Activated CD8-positive, alpha-beta memory T cell treated with anti-CD3 and anti-CD28 coated beads, Interleukin-2, amount 10 ng/mL, durations not matched to agents 7 days and 5 days (primary cell): ENCODE measurements around the gene MAB21L3. TPM values are rescaled to one million over a fixed set of nuclear protein-coding genes. Genes with fewer than 3 reads are reported as not detected.

Experiments used
- ATAC-seq: fragments of 150-1000 bp; cut with Tn5 transposase; one replicate; pipeline ENCODE4 v1.10.0; 2021; ENCODE audit warnings: moderate library complexity
- CTCF ChIA-PET: fragments of 350-600 bp; sonication (Branson Sonifier 250); formaldehyde crosslinking; loops from one replicate; lab custom pipeline; 2021; ENCODE audit warnings: antibody characterized with exemption; lab: Charles Lee
- DNase-seq: peaks from one replicate; pipeline ENCODE4 v3.0.0-alpha.2; 2020
- H3K27ac Mint-ChIP-seq: one replicate; pipeline ENCODE4 v1.8.0; 2021; ENCODE audit warnings: mild to moderate bottlenecking, mixed read lengths
- H3K27me3 Mint-ChIP-seq: one replicate; pipeline ENCODE4 v1.8.0; 2021; ENCODE audit warnings: mixed read lengths
- H3K36me3 Mint-ChIP-seq: one replicate; pipeline ENCODE4 v1.8.0; 2021; ENCODE audit warnings: mild to moderate bottlenecking, mixed read lengths
- H3K4me1 Mint-ChIP-seq: one replicate; pipeline ENCODE4 v1.8.0; 2021; ENCODE audit warnings: mixed read lengths
- H3K4me3 Mint-ChIP-seq: one replicate; pipeline ENCODE4 v1.8.0; 2021; ENCODE audit warnings: mild to moderate bottlenecking, moderate library complexity, mixed read lengths
- H3K9me3 Mint-ChIP-seq: one replicate; pipeline ENCODE4 v1.8.0; 2022; ENCODE audit warnings: low read depth, mixed read lengths
- total RNA-seq, 2 experiments: library from RNA; stranded (reverse); gene quantifications; one replicate each; pipeline ENCODE4 v1.2.3, GENCODE V29; 2021

MAB21L3 gene
- not detected for total RNA-seq

GRCh38 chr1:116110567-116111523, at the start of gene MAB21L3:
MAB21L3 (plus strand) TSS chr1:116111399; CDS start chr1:116112616, 1,217 bp downstream.
- no peak for ATAC-seq
- H3K4me1 Mint-ChIP-seq = no peaks in the 10 kb centered on the region
- no peak within 1 kb of the TSS for H3K27ac Mint-ChIP-seq
- peaks cover 20% of the 10 kb centered on the region for H3K27me3 Mint-ChIP-seq
- no peaks in the 10 kb centered on the region for H3K9me3 Mint-ChIP-seq
- CTCF ChIA-PET = no interaction called here
- DNase-seq = no peak
- no peaks in the 10 kb centered on the region for H3K36me3 Mint-ChIP-seq
- H3K4me3 Mint-ChIP-seq = no peak within 1 kb of the TSS

DNA sequence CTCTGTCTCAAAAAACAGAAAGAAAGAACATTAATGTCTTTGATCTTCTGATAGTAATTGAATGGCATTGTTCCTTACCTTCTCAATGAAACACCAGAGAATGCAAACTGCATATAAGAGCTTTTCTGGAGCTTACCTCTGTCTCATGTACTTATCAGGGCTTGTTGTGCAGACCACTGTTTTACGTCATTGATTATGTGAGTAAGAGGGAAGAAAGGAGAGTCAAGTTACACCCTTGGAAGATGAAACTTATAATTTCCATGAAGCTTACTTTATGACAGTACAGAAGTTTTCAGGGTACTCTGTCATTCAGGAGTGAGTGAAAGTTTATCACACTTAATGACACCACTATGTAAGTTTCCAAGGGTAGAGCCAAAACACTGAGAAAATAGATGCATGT, 49.0 kb upstream of the MAB21L3 start:
- no peaks in the 10 kb centered on the region for H3K4me1 Mint-ChIP-seq
- peaks cover 1% of the 10 kb centered on the region for H3K36me3 Mint-ChIP-seq
- H3K4me3 Mint-ChIP-seq = no peak overlapping the region
- no peak overlapping the region for H3K27ac Mint-ChIP-seq
- CTCF ChIA-PET = no interaction called here
- H3K9me3 Mint-ChIP-seq = peaks cover 2% of the 10 kb centered on the region
- no peaks in the 10 kb centered on the region for H3K27me3 Mint-ChIP-seq
- DNase-seq = no peak
- ATAC-seq = no peak

- ATAC-seq = no peak
- no peak for DNase-seq
- H3K9me3 Mint-ChIP-seq = no peaks in the 10 kb centered on the region
- no peak overlapping the region for H3K4me3 Mint-ChIP-seq
- peaks cover 6% of the 10 kb centered on the region for H3K36me3 Mint-ChIP-seq
- H3K4me1 Mint-ChIP-seq = no peaks in the 10 kb centered on the region
- CTCF ChIA-PET = no interaction called here
- no peak overlapping the region for H3K27ac Mint-ChIP-seq
- H3K27me3 Mint-ChIP-seq = peaks cover 2% of the 10 kb centered on the region
Measured at GRCh38 chr1:116064616-116065015, 46.6 kb upstream of the MAB21L3 start.

DNA sequence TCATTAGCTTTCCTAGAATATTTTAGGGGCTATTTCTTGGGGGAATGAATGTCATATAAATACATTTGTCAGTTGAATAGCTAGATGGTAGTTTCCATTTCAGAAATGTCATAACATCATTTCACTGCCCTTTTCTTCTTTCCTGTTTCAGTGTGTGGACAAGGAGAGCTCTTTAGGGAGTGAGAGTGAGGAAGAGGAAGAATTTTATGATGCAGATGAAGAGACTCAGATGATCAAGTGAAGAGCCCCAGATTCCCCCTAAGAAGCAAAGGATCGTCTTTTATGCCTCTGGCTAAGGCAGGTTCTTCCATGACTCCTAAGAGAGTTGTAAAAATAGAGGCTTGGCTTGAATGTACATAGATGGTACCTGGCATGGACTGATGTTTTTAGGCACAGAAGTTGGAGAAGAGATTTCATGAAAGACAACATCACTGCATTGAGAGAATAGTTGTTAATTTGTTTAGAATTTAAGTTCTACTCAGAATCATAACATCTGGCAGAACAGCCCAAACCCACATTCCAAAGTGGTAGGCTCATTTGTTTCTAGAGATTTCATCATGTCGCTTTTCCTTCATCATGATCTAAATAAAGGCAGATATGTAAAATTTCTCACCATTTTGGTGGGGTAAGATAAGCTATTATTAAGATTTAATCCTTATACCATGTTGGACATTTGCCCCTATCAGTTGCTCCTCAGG, 44.2 kb upstream of the MAB21L3 start:
- Mint-ChIP-seq H3K9me3 (no peaks in the 10 kb centered on the region), H3K4me3 (no peak overlapping the region), H3K27ac (no peak overlapping the region), H3K4me1 (no peaks in the 10 kb centered on the region), H3K36me3 (peaks cover 6% of the 10 kb centered on the region), H3K27me3 (peaks cover 2% of the 10 kb centered on the region)
- CTCF ChIA-PET = no interaction called here
- no peak for DNase-seq
- ATAC-seq = no peak

DNA sequence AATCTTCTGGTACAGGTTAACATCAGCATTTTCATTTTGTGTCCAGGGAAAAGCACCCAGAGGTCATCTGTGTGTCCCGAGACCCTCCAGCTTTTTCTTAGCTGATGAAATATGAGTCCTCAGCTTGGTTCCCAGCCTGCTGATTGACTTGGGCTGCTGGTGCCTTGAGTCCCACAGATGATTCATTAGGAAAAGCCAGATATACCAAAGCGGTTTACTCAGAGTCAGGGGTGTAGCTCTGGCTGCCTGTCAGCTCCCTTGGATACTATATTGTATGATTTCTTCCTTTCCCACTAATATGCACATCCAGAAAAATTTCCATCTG, 43.7 kb upstream of the MAB21L3 start:
- no peak overlapping the region for H3K4me3 Mint-ChIP-seq
- ATAC-seq (no peak), DNase-seq (no peak)
- no peak overlapping the region for H3K27ac Mint-ChIP-seq
- H3K36me3 Mint-ChIP-seq = peaks cover 6% of the 10 kb centered on the region
- H3K9me3 Mint-ChIP-seq = no peaks in the 10 kb centered on the region
- CTCF ChIA-PET = no interaction called here
- H3K4me1 Mint-ChIP-seq = no peaks in the 10 kb centered on the region
- H3K27me3 Mint-ChIP-seq = peaks cover 2% of the 10 kb centered on the region

DNA sequence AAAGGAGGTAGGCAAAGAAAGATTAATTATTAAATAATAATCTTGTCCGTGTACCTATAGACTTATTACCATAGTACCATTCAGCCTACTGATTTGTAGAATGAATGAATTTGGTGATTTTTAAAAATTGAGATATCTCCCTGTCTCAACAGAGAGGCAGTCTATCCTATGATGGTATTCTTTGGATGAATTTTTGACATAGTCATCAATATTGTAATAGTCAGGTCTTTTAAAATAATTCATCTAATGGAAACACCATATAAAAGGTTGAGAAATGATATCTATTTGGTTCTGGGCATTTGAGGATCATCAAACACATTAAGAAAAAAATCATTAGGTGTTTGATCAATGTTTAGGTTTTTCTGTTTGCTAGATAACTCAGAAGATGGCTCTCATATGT, 35.6 kb upstream of the MAB21L3 start:
- no peaks in the 10 kb centered on the region for H3K4me1 Mint-ChIP-seq
- DNase-seq = no peak
- ATAC-seq = no peak
- H3K27me3 Mint-ChIP-seq = peaks cover 8% of the 10 kb centered on the region
- CTCF ChIA-PET = no interaction called here
- no peaks in the 10 kb centered on the region for H3K9me3 Mint-ChIP-seq
- H3K36me3 Mint-ChIP-seq = no peaks in the 10 kb centered on the region
- H3K27ac Mint-ChIP-seq = no peak overlapping the region
- no peak overlapping the region for H3K4me3 Mint-ChIP-seq

DNA sequence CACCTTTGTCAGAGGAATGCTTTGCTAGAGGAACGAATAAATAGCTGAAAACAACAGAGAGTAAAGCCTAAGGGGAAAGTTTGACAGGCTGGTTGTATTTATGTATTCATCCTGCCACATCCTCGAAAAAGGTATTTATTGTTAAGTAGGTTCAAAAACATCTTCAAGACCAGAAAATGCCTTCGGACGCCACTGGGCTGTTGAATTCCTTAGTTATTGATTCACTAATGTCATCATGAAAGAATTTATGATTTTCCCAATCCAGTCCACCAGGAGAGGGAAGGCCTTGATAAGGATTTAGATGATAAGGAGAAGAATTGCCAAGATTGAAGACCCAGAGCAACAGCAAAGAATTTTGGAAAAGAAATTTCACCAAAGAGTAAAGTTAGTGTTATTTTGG, 35.2 kb upstream of the MAB21L3 start:
- peaks cover 11% of the 10 kb centered on the region for H3K27me3 Mint-ChIP-seq
- CTCF ChIA-PET = no interaction called here
- no peak overlapping the region for H3K4me3 Mint-ChIP-seq
- no peak overlapping the region for H3K27ac Mint-ChIP-seq
- H3K36me3 Mint-ChIP-seq = no peaks in the 10 kb centered on the region
- DNase-seq = no peak
- no peak for ATAC-seq
- H3K4me1 Mint-ChIP-seq = no peaks in the 10 kb centered on the region
- H3K9me3 Mint-ChIP-seq = no peaks in the 10 kb centered on the region

DNA sequence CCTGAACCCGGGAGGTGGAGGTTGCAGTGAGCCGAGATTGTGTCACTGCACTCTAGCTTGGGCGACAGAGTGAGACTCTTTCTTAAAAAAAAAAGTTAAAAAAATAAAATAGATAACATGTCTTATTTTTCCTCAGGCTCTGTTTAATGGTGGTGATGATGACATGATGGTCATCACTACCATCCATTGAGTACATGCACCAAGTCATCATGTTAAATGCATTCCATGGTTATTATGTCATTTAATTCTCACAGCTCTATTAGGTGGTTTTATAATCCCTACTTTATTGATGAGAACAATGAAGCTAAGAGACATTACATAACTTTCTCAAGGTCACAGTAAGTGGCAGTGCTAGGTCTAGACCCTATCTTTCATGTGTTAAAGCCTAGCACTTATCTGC, 34.4 kb upstream of the MAB21L3 start:
- H3K27me3 Mint-ChIP-seq = peaks cover 11% of the 10 kb centered on the region
- H3K27ac Mint-ChIP-seq = no peak overlapping the region
- no peaks in the 10 kb centered on the region for H3K9me3 Mint-ChIP-seq
- CTCF ChIA-PET = no interaction called here
- no peak overlapping the region for H3K4me3 Mint-ChIP-seq
- DNase-seq = no peak
- ATAC-seq = no peak
- H3K4me1 Mint-ChIP-seq = no peaks in the 10 kb centered on the region
- no peaks in the 10 kb centered on the region for H3K36me3 Mint-ChIP-seq

- CTCF ChIA-PET = no interaction called here
- ATAC-seq (no peak), DNase-seq (no peak)
- no peaks in the 10 kb centered on the region for H3K36me3 Mint-ChIP-seq
- peaks cover 13% of the 10 kb centered on the region for H3K27me3 Mint-ChIP-seq
- H3K27ac Mint-ChIP-seq = no peak overlapping the region
- H3K4me3 Mint-ChIP-seq = no peak overlapping the region
- no peaks in the 10 kb centered on the region for H3K4me1 Mint-ChIP-seq
- no peaks in the 10 kb centered on the region for H3K9me3 Mint-ChIP-seq
Measured at GRCh38 chr1:116078699-116079223, 32.4 kb upstream of the MAB21L3 start.

- peaks cover 6% of the 10 kb centered on the region for H3K36me3 Mint-ChIP-seq
- ATAC-seq (no peak), DNase-seq (no peak)
- no peak overlapping the region for H3K4me3 Mint-ChIP-seq
- H3K27me3 Mint-ChIP-seq = peaks cover 34% of the 10 kb centered on the region
- peaks cover 11% of the 10 kb centered on the region for H3K9me3 Mint-ChIP-seq
- CTCF ChIA-PET = no interaction called here
- H3K27ac Mint-ChIP-seq = no peak overlapping the region
- no peaks in the 10 kb centered on the region for H3K4me1 Mint-ChIP-seq
Measured at GRCh38 chr1:116087628-116088027, 23.6 kb upstream of the MAB21L3 start.

DNA sequence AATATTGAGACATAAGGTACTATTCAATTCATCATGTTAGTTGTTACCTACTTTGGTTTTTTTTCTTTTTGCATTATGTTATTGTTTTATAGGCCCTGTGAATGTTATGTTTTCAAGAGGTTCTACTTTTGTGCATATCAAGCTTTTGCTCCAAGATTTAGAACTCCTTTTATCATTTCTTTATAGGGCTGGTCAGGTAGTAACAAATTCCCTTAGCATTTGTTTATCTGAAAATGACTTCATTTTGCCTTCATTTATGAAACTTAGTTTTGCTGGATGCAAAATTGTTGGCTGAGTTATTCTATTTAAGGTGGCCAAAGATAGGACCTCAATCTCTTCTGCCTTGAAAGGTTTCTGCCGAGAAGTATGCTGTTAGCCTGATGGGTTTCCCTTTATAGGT, 21.3 kb upstream of the MAB21L3 start:
- peaks cover 31% of the 10 kb centered on the region for H3K27me3 Mint-ChIP-seq
- H3K4me1 Mint-ChIP-seq = no peaks in the 10 kb centered on the region
- CTCF ChIA-PET = no interaction called here
- no peak overlapping the region for H3K4me3 Mint-ChIP-seq
- ATAC-seq (no peak), DNase-seq (no peak)
- H3K27ac Mint-ChIP-seq = no peak overlapping the region
- H3K9me3 Mint-ChIP-seq = peaks cover 11% of the 10 kb centered on the region
- H3K36me3 Mint-ChIP-seq = peaks cover 6% of the 10 kb centered on the region

DNA sequence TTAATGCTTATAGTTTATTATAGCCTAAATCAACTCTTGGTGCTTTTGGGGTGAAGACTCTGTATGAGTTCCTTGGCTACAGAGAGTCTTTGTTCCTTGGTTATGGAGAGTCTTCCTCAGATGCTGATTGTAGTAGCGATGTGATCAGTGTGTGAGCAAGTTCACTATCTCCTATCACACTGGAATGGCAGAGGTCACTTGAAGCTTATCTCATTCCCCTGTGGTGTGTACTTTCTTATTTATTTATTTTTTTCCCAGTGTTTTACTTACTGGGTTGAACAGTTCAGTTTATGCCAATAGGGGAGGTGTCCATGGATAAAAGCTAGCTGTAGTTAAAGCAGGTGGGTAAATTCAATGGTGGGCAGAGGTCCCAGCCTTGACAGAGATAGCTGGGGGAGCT, 20.1 kb upstream of the MAB21L3 start:
- CTCF ChIA-PET = no interaction called here
- Mint-ChIP-seq H3K9me3 (peaks cover 11% of the 10 kb centered on the region), H3K4me1 (no peaks in the 10 kb centered on the region), H3K36me3 (peaks cover 6% of the 10 kb centered on the region), H3K4me3 (no peak overlapping the region), H3K27ac (no peak overlapping the region), H3K27me3 (peaks cover 31% of the 10 kb centered on the region)
- no peak for DNase-seq
- ATAC-seq = no peak

- H3K27ac Mint-ChIP-seq = no peak overlapping the region
- peaks cover 6% of the 10 kb centered on the region for H3K36me3 Mint-ChIP-seq
Measured at GRCh38 chr1:116092752-116093489, 18.3 kb upstream of the MAB21L3 start.

More at GRCh38 chr1:116092752-116093489, 18.3 kb upstream of the MAB21L3 start:
- Mint-ChIP-seq H3K4me1 (no peaks in the 10 kb centered on the region), H3K9me3 (peaks cover 11% of the 10 kb centered on the region), H3K27me3 (peaks cover 31% of the 10 kb centered on the region), H3K4me3 (no peak overlapping the region)
- no peak for ATAC-seq
- CTCF ChIA-PET = no interaction called here
- no peak for DNase-seq
